Smooth muscle cell (in vitro differentiated cells): ENCODE measurements around the gene IL10RA. TPM values are rescaled to one million over a fixed set of nuclear protein-coding genes. Genes with fewer than 3 reads are reported as not detected.

Experiments used
- DNase-seq: peaks from one replicate; lab custom pipeline; 2025; ENCODE audit not compliant: unreplicated experiment; lab: John Stamatoyannopoulos, UW
- H2AFZ ChIP-seq: fragments of 200-600 bp; sonication (generic); 2 replicates; pipeline ENCODE4 v1.6.0; 2016; ENCODE audit warnings: antibody characterized with exemption, low read depth, mild to moderate bottlenecking
- H3F3A ChIP-seq: fragments of 200-600 bp; sonication (generic); 2 replicates; pipeline ENCODE4 v1.6.0; 2017; ENCODE audit warnings: antibody characterized with exemption, low read depth
- H3K27ac ChIP-seq: fragments of 200-600 bp; sonication (generic); 2 replicates; pipeline ENCODE4 v1.5.1; 2016; ENCODE audit warnings: low read depth, mild to moderate bottlenecking
- H3K27me3 ChIP-seq: fragments of 200-600 bp; sonication (generic); 2 replicates; pipeline ENCODE4 v1.6.1; 2016; ENCODE audit warnings: low read depth, mild to moderate bottlenecking
- H3K36me3 ChIP-seq: fragments of 200-600 bp; sonication (generic); 2 replicates; pipeline ENCODE4 v1.5.1; 2016; ENCODE audit warnings: low read depth
- H3K4me1 ChIP-seq: fragments of 200-600 bp; sonication (generic); 2 replicates; pipeline ENCODE4 v1.5.1; 2016; ENCODE audit warnings: low read depth
- H3K4me2 ChIP-seq: fragments of 200-600 bp; sonication (generic); 2 replicates; pipeline ENCODE4 v1.6.0; 2016; ENCODE audit warnings: mild to moderate bottlenecking
- H3K4me3 ChIP-seq: fragments of 200-600 bp; sonication (generic); 2 replicates; pipeline ENCODE4 v1.5.1; 2016; ENCODE audit warnings: mild to moderate bottlenecking
- H3K79me2 ChIP-seq: fragments of 200-600 bp; sonication (generic); 2 replicates; pipeline ENCODE4 v1.6.0; 2016; ENCODE audit warnings: low read depth, mild to moderate bottlenecking
- H3K9ac ChIP-seq: fragments of 200-600 bp; sonication (generic); 2 replicates; pipeline ENCODE4 v1.6.0; 2016; ENCODE audit warnings: low read depth
- H3K9me3 ChIP-seq: fragments of 200-600 bp; sonication (generic); replicated peaks from 2 replicates; pipeline ENCODE4 v1.5.1; 2016; ENCODE audit warnings: low read depth
- H4K20me1 ChIP-seq: fragments of 200-600 bp; sonication (generic); 2 replicates; pipeline ENCODE4 v1.6.0; 2016; ENCODE audit warnings: low read depth
- CTCF ChIP-seq: fragments of 200-600 bp; sonication (generic); IDR thresholded peaks from 2 replicates; pipeline ENCODE4 v1.5.1; 2017; ENCODE audit warnings: borderline replicate concordance, mild to moderate bottlenecking, antibody characterized with exemption; ENCODE audit not compliant: insufficient read depth, poor library complexity, severe bottlenecking
- WGBS: methylation state at CpG from one replicate; pipeline ENCODE4 v1.1.7; 2016; ENCODE audit warnings: low lambda C conversion rate; 5-methylcytosine and 5-hydroxymethylcytosine counted together
- polyA plus RNA-seq: library from polyadenylated mRNA; unstranded; fragments of >200 nt; fragmentation: Nextera tagmentation; extraction: Ambion mirVana; gene quantifications from 2 replicates; pipeline ENCODE4 v1.2.1, GENCODE V29; 2016
- total RNA-seq: library from RNA; depleted of rRNA; stranded (reverse); fragments of >200 nt; gene quantifications from 2 replicates; pipeline ENCODE4 v1.2.3, GENCODE V29; 2014

Gene IL10RA
- total and polyA plus RNA-seq, 2 experiments from 2014 or later = 0.07 to 0.18 TPM

GRCh38 chr11:117997823-117998579 is 11.8 kb downstream of the IL10RA start:
- no peak overlapping the region for H3K9ac ChIP-seq
- H3K79me2 ChIP-seq = no peaks in the 10 kb centered on the region
- H3K4me2 ChIP-seq = no peak overlapping the region
- TF ChIP-seq CTCF = no peak
- no peaks in the 10 kb centered on the region for H3K27me3 ChIP-seq
- 97% methylated on average over 9 of the region's 9 CpGs for WGBS
- no peak for DNase-seq
- H3K9me3 ChIP-seq = no peaks in the 10 kb centered on the region
- H2AFZ ChIP-seq = no peak overlapping the region
- H3K36me3 ChIP-seq = no peaks in the 10 kb centered on the region
- H3K27ac ChIP-seq = no peak overlapping the region
- H4K20me1 ChIP-seq = no peaks in the 10 kb centered on the region
- H3K4me3 ChIP-seq = no peak overlapping the region
- H3K4me1 ChIP-seq = peaks cover 10% of the 10 kb centered on the region
- peaks cover 8% of the 10 kb centered on the region for H3F3A ChIP-seq

- DNase-seq = no peak
- Histone ChIP-seq H3K4me1 (peaks cover 13% of the 10 kb centered on the region), H3K36me3 (no peaks in the 10 kb centered on the region), H2AFZ (no peak overlapping the region), H3K9me3 (no peaks in the 10 kb centered on the region), H3K79me2 (no peaks in the 10 kb centered on the region), H3F3A (peaks cover 8% of the 10 kb centered on the region), H3K4me3 (no peak overlapping the region), H3K27ac (no peak overlapping the region), H3K9ac (no peak overlapping the region), H4K20me1 (no peaks in the 10 kb centered on the region), H3K4me2 (no peak overlapping the region), H3K27me3 (no peaks in the 10 kb centered on the region)
- TF ChIP-seq CTCF = no peak
- 94% methylated on average over 10 of the region's 10 CpGs for WGBS
Measured at GRCh38 chr11:117998664-117999353, 12.6 kb downstream of the IL10RA start.

GRCh38 chr11:117999354-117999993 is 13.3 kb downstream of the IL10RA start:
- H3K36me3 ChIP-seq = no peaks in the 10 kb centered on the region
- H3K4me1 ChIP-seq = peaks cover 13% of the 10 kb centered on the region
- H3K9me3 ChIP-seq = no peaks in the 10 kb centered on the region
- no peak overlapping the region for H2AFZ ChIP-seq
- no peak overlapping the region for H3K9ac ChIP-seq
- no peak overlapping the region for H3K4me2 ChIP-seq
- no peak for DNase-seq
- TF ChIP-seq CTCF = no peak
- H4K20me1 ChIP-seq = no peaks in the 10 kb centered on the region
- no peaks in the 10 kb centered on the region for H3K27me3 ChIP-seq
- H3K27ac ChIP-seq = no peak overlapping the region
- WGBS = 72% methylated on average over 3 of the region's 3 CpGs
- peaks cover 8% of the 10 kb centered on the region for H3F3A ChIP-seq
- H3K4me3 ChIP-seq = no peak overlapping the region
- H3K79me2 ChIP-seq = no peaks in the 10 kb centered on the region
